ENCODE measurements around the gene ALG11.
"Not testable (repeated sequence)": the region's sequence is repeated elsewhere in the genome, so short reads cannot be mapped to it uniquely, and the experiment has no call there.

The ALG11 gene, protein sequence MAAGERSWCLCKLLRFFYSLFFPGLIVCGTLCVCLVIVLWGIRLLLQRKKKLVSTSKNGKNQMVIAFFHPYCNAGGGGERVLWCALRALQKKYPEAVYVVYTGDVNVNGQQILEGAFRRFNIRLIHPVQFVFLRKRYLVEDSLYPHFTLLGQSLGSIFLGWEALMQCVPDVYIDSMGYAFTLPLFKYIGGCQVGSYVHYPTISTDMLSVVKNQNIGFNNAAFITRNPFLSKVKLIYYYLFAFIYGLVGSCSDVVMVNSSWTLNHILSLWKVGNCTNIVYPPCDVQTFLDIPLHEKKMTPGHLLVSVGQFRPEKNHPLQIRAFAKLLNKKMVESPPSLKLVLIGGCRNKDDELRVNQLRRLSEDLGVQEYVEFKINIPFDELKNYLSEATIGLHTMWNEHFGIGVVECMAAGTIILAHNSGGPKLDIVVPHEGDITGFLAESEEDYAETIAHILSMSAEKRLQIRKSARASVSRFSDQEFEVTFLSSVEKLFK

DNA sequence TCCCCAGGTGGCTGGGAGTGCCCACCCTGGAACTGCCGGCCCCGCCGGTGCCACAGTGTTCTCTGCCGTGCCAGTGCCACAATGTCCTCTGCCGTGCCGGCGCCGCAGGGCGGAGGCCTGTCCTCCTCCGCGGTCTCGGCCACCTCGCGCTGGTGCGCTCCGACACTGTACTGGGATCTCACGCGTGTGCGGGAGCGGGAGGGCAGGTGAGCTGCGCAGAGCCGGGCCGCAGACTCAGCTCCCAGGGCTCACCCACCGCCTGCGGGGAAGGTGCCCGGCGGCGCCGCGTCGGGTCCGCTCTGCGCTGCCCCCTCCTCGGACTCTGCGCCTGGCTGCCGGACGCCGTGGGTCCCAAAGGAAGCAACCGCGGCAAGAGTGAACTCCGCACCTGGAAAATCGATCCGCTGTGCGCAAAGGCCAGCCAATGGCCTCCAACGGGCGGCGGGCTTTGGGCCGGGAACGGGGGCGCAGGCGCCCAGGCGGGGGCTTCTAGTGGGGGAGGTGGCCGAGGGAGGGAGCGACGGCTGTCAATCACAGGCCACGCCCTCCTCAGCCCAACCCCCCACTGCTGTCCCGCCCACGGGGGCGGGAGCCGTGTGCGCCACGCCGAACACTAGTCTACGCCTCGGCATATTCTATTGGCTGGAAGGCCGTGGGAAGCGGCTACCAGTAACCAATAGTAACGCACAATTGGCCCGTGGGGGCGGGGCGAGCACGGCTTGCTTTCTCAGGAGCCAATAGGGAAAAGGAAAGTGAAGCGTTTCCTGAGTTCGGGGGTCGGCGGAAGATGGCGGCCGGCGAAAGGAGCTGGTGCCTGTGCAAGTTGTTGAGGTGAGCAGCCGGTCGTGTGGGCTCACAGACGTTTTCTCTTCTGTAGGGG is at the start of gene ALG11:
ALG11 (plus strand) TSS at position 767 of the 880 bp plus-strand sequence; CDS start at position 788, 21 bp downstream.
- peak; percentile 100 for DNase-seq (ENCODE audit: low read depth in 2 of 2)

DNA sequence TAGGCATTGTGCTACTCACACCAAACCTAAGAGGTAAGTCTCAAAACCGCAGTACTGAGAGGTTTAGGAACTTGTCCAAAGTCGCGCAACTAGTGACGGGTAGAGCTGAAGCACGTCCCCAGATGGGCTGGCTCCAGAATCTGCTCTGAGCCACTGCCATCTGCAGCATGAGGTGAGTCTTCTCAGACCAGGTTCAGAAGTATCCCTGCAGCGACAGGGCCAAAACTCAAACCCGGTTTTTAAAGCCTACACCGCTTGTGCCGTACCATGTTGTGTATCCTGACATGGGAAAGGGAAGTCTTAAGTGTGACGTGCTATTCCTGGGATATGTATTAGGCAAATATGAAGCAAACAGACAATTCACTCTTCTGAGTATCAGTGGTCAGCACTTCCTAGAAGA is 46.0 kb upstream of the ALG11 start:
- DNase-seq (ENCODE audit: low read depth in 2 of 2) = no peak

DNA sequence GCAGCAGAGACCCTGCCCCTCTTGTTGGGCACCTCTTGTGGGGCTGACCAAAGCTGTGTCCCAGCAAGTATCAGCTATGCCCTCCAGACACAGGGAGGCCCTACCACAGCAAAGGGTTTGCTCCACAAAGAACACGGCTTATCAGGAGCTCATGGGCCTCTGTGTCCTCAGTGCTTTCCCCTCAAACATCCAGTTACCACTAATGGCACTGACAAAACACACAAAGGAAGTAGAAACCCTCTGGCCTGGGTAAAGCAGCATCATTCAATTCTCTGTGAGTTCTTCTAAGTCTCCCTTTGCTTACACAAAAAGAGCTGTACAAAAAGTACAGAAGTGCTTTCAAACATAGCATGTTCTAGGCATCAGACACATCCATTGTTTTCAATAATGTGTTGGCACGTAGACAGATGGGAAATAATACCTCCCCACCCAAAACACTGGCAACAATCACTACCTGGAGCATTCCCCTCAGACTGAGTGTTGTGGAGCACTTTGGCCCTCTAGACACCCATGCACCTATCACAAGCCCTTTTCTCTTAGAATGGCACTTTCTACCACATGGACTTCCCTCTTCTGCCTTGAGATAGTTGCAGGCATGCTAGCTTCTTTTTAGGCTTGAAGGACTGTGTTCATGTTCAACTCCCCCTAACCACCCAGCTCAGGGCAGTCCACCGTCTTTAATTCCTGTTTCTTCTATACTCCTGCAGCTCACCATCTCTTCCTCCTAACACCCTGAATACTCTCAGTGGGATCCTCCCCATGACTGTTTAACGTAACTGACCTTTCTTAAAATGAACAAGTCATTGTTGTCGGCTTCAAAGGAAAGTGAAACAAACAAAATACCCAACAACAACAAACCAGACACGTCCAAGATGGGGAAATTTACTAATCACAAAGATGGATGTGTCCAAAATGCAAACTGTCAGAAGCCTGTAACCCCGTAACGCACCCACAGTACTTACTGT is 44.4 kb upstream of the ALG11 start:
- DNase-seq (ENCODE audit: low read depth in 2 of 2) = no peak

DNA sequence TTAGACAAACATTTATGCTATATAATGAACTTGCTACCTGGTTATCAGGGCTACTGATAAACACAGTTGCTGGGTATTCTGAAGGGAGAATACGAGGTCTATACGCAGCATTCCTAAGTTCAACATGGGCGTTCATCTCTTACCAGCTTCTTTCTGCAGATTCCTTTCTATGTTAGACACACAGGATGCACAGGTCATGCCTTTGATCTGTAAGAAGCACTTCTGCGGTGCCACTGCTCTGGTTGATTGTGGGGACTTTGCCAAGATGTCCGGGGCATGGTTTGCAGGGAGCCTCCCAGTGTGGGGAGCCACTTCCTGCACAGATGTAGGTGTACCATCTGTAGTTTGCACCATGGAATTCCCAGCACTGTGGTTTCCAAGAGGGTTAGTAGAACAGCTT is 41.8 kb upstream of the ALG11 start:
- DNase-seq (ENCODE audit: low read depth in 2 of 2) = no peak

DNA sequence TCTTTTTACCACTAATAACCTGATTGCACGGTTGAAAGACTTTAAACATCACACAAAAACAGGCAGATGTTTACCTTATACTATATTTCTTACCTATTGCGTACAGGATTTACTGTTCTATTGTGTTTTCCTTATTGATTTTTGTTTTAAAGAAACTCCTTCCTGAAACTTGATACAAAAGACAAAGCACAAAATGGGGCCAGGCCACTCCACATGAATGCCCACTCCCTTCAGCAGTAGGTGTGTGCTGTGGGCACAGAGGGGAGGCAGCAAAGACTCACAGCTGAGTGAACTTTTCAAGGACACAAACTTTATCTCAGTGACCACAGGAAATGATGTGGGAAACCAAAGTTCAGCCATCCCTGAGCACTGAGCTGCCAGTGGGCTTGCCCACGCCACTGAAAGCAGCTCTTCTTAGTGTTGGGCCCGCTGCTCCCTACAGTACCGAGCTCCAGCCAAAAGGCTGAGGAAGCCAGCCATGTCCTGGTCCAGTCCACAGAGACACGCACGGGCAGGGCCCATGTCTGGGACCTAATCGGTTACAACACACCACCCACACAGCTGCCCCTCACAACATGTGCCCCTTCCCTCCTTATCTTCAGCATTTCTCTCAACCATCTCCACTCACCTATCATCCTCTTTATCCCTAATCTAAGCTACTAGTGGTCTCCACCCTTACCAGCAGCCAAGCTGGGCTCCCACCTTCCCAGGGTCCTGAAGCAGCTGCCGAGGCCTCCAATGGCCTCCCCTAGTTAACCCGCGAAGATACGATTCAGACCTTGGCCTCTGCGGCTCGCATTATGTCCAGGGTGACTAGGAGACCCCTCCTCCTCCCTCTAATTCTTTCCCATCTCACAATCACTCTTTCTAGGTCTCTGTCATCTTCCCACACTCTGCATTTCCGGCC is 40.4 kb upstream of the ALG11 start:
- no peak for DNase-seq (ENCODE audit: low read depth in 2 of 2)

DNA sequence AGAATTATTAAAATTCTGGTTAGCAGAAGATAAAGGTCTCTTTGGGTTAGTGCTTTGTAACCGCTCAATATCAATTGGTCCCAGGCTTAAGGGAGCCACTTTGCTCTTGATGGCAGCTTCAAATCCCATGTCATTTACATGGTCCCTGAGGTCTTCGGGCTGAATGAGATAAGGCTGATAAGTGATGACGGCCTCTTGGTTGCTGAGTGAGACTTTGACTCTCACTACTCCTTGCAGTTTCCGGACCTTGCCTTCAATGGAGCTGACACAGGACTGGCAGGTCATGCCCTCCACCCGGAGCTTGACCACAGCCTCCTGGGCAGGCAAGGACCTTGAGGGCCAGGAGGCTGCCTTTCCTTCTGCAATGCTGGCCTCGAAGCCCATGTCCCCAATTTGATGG is 37.7 kb upstream of the ALG11 start:
- DNase-seq (ENCODE audit: low read depth in 2 of 2) = no peak

DNA sequence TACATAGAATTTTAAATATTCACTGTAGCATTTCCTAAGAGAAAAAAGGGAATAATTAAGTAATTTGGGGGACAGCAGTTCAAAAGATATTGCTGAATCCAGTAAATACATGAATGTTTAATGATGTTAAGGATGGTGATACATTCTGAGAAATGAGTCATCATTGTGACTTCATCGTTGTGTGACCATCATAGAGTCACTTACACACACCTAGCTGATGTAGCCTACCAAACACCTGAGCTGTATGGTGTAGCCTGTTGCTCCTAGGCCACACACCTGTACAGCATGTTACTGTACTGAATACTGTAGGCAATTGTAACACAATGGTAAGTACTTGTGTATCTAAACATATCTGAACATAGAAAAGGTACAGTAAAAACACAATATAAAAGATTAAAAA is 35.8 kb upstream of the ALG11 start:
- DNase-seq (ENCODE audit: low read depth in 2 of 2) = no peak

DNA sequence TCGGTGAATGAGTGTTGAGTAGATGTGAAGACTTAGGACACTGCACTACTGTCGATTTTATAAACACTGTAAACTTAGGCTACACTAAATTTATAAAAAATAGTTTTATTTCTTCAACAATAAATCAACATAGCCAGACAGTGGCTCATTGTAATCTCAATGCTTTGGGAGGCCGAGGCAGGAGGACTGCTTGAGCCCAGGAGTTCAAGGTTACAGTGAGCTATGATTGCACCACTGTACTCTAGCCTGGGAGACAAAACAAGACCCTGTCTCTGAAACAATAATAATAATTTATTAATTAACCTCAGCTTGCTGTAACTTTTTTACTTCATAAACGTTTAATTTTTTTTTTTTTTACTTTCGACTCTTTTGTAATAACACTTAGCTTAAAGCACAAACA is 35.3 kb upstream of the ALG11 start:
- DNase-seq (ENCODE audit: low read depth in 2 of 2) = no peak

DNA sequence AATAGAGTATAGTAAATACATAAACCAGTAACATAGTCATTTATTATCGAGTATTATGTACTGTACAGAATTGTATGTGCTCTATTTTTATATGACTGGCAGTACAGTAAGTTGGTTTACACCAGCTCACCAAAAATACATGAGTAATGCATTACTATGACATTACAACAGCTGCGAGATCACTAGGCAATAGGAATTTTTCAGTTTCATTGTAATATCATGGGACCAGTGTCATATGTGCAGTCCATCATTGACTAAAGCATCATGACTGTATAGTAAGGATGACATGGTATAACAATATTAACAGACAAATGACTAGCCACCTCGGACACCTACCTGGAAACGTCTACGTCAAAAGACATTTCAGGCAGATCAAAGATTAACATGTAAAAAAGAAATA is 34.6 kb upstream of the ALG11 start:
- DNase-seq (ENCODE audit: low read depth in 2 of 2) = no peak

DNA sequence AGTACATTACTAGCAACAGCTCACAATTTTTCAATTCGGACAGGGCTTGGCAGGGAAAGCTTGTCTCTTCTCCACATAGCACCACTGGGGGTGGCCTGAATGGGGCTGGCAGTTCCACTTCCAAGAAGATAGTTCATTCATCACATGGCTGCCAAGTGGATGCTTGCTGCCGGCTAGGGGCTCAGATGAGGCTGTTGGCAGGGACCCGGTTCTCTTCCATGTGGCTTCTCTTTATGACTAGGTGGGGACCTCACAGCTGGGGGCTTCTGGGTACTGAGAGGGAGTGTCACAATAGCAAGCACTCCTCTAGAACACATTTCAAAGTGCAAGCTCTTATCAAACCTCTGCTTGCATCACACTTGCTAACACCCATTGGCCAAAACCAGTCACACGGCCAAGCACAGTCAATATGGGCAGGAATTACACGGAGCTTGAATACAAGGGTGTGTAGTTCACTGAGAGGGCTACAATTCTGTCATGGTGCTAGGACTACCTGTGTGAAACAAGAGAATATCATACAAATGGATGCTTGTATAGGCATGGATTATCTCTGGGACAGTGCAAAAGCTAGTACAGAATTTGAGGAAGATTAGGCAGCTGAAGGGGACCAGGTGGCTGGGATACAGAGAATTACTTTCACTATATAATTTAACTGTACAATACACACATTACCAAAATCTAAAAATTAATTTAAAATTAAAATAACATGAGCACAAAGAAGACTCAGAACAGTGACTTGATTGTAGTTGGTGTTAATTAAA is 33.2 kb upstream of the ALG11 start:
- DNase-seq (ENCODE audit: low read depth in 2 of 2) = no peak

DNA sequence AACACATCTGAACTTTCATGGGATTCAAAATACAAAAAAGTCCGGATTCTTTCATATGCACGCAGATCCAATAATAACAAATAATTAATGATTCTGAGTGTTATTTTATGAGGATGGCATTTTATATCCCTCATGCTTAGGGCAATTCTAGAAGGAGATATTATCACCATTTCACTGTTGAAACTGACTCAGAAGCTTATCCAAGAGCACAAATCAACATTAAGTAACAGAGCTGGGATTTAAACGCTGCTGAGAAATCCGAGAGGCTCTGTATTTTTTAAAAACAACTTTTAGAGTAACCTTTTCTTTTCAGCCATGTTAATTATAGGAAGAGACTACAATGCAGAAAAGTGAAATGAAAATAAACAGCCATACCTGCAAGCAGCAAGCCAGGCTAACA is 31.3 kb upstream of the ALG11 start:
- DNase-seq (ENCODE audit: low read depth in 2 of 2) = no peak

DNA sequence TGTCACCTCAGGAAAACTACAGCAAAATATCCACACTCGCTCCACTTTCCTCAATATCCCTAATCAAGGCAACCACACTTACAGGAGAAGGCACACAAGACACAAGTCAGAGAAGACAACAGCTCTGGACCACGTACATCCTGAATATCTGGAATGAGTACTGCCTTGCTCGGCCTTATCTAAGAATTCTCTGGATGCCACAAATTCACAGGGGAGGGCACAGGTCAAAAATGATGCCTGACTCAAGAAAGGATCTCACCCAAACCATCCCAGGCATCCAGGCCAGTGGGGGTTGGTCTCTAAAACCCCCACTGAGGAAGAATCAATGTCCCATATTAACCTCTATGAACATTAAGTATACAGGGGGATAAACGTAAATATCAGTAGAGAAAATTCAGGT is 30.8 kb upstream of the ALG11 start:
- no peak for DNase-seq (ENCODE audit: low read depth in 2 of 2)

DNA sequence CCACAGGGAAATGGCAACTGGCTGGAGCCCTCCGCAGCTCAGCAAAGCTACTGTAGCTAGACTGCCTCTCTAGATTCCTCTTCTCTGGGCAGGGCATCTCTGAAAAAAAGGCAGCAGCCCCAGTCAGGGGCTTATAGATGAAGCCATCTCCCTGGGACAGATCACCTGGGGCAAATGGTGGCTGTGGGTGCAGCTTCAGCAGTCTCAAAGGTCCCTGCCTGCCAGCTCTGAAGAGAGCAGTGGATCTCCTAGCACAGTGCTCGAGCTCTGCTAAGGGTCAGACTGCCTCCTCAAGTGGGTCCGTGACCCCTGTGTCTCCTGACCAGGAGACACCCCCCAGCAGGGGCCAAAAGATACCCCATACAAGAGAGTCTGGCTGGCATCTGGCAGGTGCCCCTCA is 28.9 kb upstream of the ALG11 start:
- not testable (repeated sequence) for DNase-seq (ENCODE audit: low read depth in 2 of 2)

DNA sequence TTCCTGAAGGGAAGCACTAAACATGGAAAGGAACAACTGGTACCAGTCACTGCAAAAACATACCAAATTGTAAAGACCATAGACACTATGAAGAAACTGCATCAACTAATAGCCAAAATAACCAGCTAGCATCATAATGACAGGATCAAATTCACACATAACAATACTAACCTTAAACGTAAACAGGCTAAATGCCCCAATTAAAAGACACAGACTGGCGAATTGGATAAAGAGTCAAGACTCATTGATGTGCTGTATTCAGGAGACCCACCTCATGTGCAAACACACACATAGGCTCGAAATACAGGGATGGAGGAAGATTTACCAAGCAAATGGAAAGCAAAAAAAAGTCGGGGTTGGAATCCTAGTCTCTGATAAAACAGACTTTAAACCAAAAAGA is 27.3 kb upstream of the ALG11 start:
- DNase-seq (ENCODE audit: low read depth in 2 of 2) = not testable (repeated sequence)

DNA sequence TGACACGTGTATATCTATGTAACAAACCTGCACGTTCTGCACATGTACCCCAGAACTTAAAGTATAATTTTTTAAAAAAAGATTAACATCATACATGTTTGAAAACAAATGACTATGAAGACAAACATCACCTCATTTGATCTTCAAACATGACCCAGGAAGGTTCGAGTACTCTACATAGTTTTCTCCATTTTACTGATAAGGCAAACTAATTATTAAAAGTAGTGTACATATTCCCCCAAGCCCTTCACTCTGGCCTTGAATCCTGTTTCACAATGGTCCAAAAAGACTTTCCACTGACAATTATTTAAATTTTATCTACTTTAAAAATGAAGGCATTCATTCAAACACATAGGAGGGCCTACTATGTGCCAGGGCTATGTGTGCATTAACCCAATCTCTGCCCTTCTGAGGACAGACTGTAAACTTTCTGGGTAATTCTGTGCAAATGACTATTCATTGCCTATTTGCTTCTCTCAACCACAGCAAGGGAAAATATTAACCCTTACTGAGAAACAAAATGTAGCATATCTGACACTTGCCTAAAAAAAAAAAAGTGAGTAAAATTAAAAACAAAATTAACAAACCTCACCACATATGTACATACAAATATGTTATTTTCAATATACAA is 23.1 kb upstream of the ALG11 start:
- DNase-seq (ENCODE audit: low read depth in 2 of 2) = no peak

DNA sequence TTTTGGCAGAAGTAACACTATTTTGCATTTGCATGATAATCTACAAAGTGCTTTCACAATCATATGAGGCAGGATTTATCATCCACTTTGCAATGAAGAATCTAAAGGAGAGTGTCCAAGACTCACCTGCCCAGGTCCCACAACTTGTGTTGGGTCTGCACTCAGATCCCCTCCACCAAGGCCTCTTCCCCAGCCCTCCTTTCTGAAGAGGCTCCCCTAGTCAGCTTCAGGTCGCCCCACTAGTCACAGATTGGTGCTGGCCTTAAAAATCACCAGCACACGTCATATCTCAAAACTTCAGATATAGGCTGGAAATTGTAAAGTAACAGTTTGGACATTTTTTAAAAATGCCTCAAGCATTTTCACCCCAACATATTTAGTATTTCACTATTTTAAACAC is 18.5 kb upstream of the ALG11 start:
- DNase-seq (ENCODE audit: low read depth in 2 of 2) = no peak

DNA sequence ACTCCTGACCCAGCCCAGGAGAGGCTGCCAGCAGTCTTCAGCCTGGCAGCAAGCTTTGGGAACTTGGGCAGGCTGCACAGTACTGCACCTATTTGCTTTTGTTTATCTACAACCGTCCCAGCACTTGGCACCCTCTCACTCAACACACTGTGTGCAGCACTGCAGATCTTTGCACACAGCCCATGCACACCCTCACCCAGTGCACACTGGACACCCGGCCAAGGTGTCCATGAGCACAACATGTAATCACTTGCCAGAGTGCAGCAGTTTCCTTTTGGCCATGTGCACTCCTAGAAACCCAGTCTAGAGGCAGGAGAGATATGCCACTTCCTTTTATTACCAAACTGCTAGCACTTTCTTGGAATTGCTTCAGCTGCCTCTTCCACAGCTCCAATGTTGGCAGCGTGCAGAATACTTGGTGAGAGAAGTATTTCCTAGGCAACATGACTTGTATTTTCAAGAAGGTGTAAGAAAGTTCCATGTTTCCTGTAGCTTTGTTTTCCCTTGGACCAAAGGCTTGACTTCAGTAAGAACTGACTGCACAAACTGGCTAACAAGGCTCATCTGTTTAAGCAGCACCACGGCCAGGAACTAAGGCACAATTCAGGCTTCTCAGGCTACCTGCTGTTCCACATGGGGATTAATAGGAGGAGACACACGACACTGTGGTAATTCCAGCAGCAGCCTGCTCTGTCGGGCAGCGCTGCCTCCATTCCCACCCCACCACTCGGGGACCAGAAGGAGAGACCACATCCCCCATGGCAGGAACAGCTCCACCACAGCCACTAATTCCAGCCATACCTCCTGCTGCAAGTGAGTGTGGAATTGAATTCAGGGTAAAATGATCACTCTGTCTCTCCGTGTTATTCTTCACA is 16.3 kb upstream of the ALG11 start:
- no peak for DNase-seq (ENCODE audit: low read depth in 2 of 2)

DNA sequence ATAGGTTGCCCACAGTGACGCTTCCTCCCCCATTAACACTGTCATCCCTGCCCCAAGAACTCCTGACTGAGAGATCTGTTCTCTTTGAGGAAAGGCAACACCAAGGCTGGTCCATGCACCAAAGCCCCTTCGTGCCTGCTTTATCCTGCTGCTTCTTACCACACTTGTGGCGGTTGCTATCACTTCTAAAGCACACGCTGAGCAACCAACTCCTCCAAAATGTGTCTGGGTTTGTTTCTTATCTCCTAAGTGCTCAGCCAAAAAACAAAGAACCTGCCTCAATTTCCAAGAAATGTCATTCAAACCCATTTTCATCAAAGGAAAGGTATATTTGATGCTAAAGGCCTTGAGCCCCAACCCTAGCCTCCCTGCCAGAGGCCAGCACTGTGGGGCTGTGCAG is 15.6 kb upstream of the ALG11 start:
- DNase-seq (ENCODE audit: low read depth in 2 of 2) = no peak

Measured in activated CD4-positive, alpha-beta T cell treated with anti-CD3 and anti-CD28 coated beads for 24 hours (primary cell).